IPS DF 4.7 (cell line): ENCODE measurements around the gene SPDYE5.
"Not testable (repeated sequence)": the region's sequence is repeated elsewhere in the genome, so short reads cannot be mapped to it uniquely, and the experiment has no call there.

Source experiments
- DNase-seq: peaks from one replicate; pipeline ENCODE4 v3.0.0-alpha.2; 2013; ENCODE audit warnings: low spot score; ENCODE audit errors: extremely low read depth

Gene SPDYE5

DNA sequence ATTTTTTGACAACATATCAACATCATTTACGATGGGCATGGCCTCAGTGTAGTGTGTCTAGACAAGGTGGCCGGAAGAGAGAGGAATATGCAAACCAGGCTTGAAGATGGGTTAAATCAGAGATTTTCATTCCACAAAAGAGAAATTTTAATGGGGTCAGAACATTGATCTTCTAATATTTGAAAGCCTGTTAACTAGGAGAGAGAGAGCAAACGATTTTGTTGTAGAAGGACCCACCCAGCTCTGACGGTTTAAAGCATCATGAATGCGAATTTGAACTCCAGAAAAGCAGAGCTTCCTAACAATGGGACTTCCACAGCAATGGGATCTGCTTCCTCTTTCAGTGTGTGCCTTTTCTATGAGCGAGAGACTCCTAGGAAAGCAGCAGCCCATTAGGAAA, at the start of gene SPDYE5:
TSS of gene SPDYE5 (plus strand) at position 301 of the 400 bp plus-strand sequence. CDS start 1,728 bp downstream, outside the sequence.
- DNase-seq, result not testable (repeated sequence)

GRCh38 chr7:75442465-75443111, 49.5 kb upstream of the SPDYE5 start:
- DNase-seq, result not testable (repeated sequence)

GRCh38 chr7:75449946-75450345, 42.2 kb upstream of the SPDYE5 start:
- not testable (repeated sequence) for DNase-seq

- DNase-seq, result not testable (repeated sequence)
Observed at GRCh38 chr7:75452494-75452955, 39.6 kb upstream of the SPDYE5 start.

DNA sequence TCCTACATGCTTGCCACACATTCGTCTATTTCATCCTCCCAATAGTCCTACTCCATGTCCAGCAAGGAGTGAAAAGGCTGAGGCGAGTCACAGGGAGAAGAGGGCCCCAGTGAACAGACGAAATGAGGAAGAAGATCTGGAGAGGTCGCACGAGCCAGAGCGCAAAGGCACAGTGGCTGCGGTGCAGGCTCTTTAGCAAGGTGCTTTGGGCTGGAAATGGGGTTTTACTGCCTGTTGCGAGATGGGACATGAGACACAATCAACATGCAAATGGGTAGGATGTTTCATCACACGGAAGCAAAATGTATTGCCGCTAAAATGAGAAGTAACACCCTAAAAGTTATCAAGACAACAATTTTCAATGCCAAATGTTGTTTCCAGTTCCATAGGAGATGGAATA, 35.7 kb upstream of the SPDYE5 start:
- not testable (repeated sequence) for DNase-seq

DNA sequence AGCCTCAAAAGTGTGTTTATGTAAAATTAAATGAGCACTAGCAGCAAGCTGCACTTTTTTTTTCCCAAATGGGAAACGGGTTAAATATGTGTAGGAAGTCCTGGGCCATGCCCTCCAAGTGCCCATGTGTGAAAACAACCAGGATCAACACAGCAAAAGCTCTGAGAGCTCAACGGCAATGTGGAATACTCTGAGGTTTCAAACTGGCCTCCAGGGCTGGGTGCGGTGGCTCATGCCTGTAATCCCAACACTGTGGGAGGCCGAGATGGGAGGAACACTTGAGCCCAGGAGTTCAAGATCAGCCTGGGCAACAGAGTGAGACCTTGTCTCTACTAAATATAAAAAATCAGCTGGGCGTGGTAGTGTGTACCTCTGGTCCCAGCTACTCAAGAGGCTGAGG, 34.1 kb upstream of the SPDYE5 start:
- DNase-seq, result not testable (repeated sequence)

DNA sequence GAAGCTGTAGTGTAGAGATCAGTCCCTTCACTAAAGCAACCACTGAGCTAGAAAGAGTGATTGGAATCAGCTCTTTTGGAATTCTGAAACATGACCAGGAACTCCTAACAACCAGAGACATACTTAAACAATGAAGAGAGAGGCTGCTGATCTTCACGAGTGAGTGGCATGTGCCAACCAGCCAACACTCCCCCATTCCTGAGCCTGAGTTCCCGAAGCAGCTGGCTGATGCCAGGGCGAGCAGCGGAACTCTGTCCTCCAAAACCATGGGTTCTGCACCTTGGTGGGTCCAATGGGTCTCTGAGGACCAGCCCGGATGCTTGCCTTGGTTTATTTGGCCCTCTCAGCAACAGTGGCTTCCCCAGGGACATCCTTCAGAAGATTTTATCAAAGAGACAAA, 31.6 kb upstream of the SPDYE5 start:
- DNase-seq, result not testable (repeated sequence)

GRCh38 chr7:75470166-75470565, 22.0 kb upstream of the SPDYE5 start:
- not testable (repeated sequence) for DNase-seq

DNA sequence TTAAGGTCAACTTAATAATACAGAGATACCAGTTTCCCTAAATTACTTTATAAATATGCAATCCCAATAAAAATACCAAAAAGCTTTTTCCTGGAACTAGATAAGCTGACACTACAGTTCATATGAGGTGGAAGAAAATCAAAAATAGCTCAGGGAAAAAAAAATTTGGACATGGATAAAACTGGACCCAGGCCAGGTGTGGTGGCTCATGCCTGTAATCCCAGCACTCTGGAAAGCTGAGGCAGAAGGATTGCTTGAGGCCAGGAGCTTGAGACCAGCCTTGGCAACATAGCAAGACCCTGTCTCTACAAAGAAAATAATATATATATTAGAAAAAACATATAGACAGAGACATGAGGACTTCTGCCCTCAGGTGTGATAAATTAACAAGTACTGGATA, 14.7 kb upstream of the SPDYE5 start:
- not testable (repeated sequence) for DNase-seq

GRCh38 chr7:75480313-75480712, 11.8 kb upstream of the SPDYE5 start:
- not testable (repeated sequence) for DNase-seq

DNA sequence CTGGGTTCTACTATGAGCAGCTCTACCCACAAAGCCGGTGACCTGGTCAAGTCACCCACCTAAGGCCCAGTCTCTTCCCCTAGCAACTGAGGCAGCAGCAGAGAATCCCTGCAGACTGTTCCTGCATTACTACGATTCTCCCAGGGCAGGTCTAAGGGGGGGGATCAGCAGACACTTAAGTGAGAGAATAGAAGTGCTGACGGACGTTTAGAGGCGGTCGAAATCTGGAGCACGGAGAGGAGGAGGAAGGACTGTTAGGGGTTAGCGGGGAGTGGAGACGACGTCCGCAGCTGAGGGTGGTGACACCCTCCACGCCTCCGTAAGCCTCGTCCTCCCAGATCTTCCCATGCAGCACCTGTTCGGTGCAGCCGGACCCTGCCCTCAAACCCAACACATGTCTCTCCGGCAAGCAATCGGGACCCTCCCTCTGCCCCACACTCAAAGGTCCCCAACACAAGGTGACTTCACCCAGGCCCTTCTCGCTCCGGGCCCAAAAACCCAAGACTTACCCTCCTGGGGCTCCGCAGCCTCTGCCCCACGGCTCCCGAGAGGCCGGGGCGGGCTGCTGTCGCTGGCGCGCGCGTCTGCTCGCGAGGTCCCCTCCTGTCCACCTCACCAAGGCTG, 6.7 kb upstream of the SPDYE5 start:
- not testable (repeated sequence) for DNase-seq

GRCh38 chr7:75485979-75486643, 6.0 kb upstream of the SPDYE5 start, which contains the start of gene POM121C:
Gene POM121C, minus strand, starts transcription at chr7:75486299. Its CDS starts 44,803 bp downstream, at chr7:75441496.
- not testable (repeated sequence) for DNase-seq

- DNase-seq, result not testable (repeated sequence)
Observed at GRCh38 chr7:75509033-75509432, 16.9 kb downstream of the SPDYE5 start.

DNA sequence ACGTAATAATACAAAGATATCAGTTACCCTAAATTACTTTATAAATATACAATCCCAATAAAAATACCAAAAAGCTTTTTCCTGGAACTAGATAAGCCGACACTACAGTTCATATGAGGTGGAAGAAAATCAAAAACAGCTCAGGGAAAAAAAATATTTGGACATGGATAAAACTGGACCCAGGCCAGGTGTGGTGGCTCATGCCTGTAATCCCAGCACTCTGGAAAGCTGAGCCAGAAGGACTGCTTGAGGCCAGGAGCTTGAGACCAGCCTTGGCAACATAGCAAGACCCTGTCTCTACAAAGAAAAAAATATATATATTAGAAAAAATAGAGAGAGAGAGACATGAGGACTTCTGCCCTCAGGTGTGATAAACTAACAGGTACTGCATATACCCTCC, 26.7 kb downstream of the SPDYE5 start:
- not testable (repeated sequence) for DNase-seq

GRCh38 chr7:75521727-75522126, 29.6 kb downstream of the SPDYE5 start:
- DNase-seq, result not testable (repeated sequence)

GRCh38 chr7:75527224-75527722, 35.2 kb downstream of the SPDYE5 start:
- DNase-seq, result not testable (repeated sequence)

DNA sequence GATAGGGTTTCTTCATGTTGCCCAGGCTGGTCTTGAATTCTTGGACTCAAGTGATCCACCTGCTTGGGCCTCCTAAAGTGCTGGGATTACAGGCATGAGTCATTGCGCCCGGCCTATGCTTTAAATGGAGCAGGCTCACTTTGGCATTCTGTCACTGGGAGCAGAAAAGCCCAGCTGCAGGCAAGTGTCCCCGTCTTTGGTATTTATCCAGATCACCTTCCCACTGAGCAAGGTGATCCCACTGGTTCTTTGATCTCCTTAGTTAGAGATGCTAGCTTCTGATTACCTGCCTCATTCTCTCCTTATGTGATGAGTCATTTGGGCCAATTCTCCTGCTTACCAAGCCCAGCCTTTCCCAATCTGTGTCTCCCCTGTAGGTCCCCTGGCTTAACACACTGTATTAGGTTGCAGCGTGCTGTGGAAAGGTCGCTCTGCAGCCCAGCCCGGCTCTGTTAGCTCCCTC, 39.3 kb downstream of the SPDYE5 start:
- peak; percentile 28 for DNase-seq

DNA sequence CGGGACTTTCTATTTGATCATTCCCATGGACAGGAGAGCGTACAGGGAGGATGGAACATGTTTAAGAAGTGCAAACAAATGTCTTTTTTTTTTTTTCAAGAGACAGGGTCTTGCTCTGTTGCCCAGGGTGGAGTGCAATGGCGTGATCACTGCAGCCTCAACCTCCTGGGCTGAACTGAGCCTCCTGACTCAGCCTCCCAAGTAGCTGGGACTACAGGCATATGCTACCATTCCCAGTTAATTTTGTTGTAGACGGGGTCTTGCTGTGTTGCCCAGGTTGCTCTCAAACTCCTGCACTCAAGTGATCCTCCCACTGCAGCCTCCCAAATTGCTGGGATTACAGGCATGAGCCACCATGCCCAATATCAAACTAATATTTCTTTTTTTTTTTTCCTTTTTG, 40.5 kb downstream of the SPDYE5 start:
- no peak for DNase-seq

DNA sequence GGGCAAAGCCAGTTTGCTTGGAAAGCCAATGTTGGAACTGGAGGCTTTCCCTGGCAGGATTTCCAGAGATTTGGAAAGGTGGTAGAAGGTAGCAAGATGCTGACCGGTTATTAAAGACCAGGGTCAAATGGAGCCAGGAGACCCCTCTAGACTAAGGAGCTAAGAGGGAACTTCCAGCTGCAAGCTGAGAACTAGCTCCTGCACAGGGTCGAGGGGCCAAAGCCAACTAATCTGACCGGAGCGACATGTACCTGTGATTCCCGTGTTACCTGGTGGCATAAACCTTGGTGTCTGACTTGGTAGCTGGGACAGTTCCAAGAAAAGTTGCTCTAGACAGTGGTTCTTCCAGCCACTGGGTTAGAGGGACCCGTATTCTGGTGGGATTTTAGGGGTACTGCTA, 41.8 kb downstream of the SPDYE5 start:
- no peak for DNase-seq

DNA sequence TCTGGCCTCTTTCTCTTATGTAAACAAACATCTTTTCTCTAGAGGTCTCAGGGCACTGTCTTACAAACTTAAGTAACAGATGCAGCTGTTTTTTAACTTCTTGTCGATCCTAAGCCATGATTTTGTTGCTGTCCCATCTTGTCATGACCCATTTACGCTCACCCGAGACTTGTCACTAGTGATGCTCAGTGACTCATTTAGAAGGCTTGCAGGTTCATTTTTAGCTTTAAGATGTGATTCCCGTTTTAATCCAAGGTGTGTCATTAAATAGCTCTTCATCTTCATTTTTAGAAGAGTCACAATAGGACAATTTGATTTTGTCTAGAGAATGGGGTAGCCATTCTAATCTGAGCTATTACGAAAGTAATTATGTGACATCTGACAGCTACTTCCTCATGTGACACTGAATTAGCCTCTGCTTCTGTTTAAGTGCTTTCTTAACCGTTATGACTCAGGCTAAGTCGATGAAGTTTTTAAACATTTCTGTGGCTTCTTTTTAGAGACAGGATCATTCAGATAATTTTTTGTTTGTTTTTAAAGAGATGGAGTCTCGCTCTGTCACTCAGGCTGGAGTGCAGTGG, 42.7 kb downstream of the SPDYE5 start:
- DNase-seq, result no peak

- DNase-seq, result no peak
Observed at GRCh38 chr7:75536491-75536890, 44.4 kb downstream of the SPDYE5 start.
